Hematopoietic multipotent progenitor cell treated with erythropoietin and hydrocortisone succinate and interleukin-3 and kit ligand, for 6 days (in vitro differentiated cells): Measurements from ENCODE around the gene OPN1LW.
"Not testable (repeated sequence)": the region's sequence is repeated elsewhere in the genome, so short reads cannot be mapped to it uniquely, and the experiment has no call there.

Source experiments
- DNase-seq: peaks from one replicate; pipeline ENCODE4 v3.0.0-alpha.2; 2015

The OPN1LW gene

GRCh38 chrX:154144010-154144409 is at the start of gene OPN1LW:
OPN1LW (plus strand) TSS chrX:154144243; CDS start chrX:154144284, 41 bp downstream.
- not testable (repeated sequence) for DNase-seq

- DNase-seq: no peak
Measured at GRCh38 chrX:154094833-154095232, 49.2 kb upstream of the OPN1LW start.

- peak; percentile 14 for DNase-seq
Measured at GRCh38 chrX:154096140-154097002, 47.7 kb upstream of the OPN1LW start.

- DNase-seq: peak; percentile 69
Measured at GRCh38 chrX:154097003-154097588, 46.9 kb upstream of the OPN1LW start.

- DNase-seq: peak; percentile 94
Measured at GRCh38 chrX:154097589-154098541, 46.2 kb upstream of the OPN1LW start, which contains the start of gene MECP2. MECP2 (minus strand) TSS chrX:154097717.

- DNase-seq: no peak
Measured at GRCh38 chrX:154098551-154098950, 45.5 kb upstream of the OPN1LW start.

- DNase-seq: no peak
Measured at GRCh38 chrX:154113729-154114128, 30.3 kb upstream of the OPN1LW start.

GRCh38 chrX:154114652-154115051 is 29.4 kb upstream of the OPN1LW start:
- DNase-seq: no peak

- DNase-seq: no peak
Measured at GRCh38 chrX:154115071-154115470, 29.0 kb upstream of the OPN1LW start.

- no peak for DNase-seq
Measured at GRCh38 chrX:154115750-154116149, 28.3 kb upstream of the OPN1LW start.

GRCh38 chrX:154116426-154117211 is 27.4 kb upstream of the OPN1LW start:
- no peak for DNase-seq

GRCh38 chrX:154117566-154117965 is 26.5 kb upstream of the OPN1LW start:
- no peak for DNase-seq

- no peak for DNase-seq
Measured at GRCh38 chrX:154120567-154120966, 23.5 kb upstream of the OPN1LW start.

GRCh38 chrX:154121207-154121606 is 22.8 kb upstream of the OPN1LW start:
- no peak for DNase-seq

- no peak for DNase-seq
Measured at GRCh38 chrX:154121961-154122360, 22.1 kb upstream of the OPN1LW start.

- peak; percentile 78 for DNase-seq
Measured at GRCh38 chrX:154123241-154124219, 20.5 kb upstream of the OPN1LW start.

GRCh38 chrX:154125391-154126040 is 18.5 kb upstream of the OPN1LW start:
- DNase-seq: peak; percentile 64

GRCh38 chrX:154126101-154126500 is 17.9 kb upstream of the OPN1LW start:
- DNase-seq: no peak

GRCh38 chrX:154131955-154132354 is 12.1 kb upstream of the OPN1LW start:
- no peak for DNase-seq

GRCh38 chrX:154132366-154132765 is 11.7 kb upstream of the OPN1LW start:
- no peak for DNase-seq
